CD4-positive, alpha-beta memory T cell (primary cell): ENCODE measurements around the gene MYO19. TPM values are rescaled to one million over a fixed set of nuclear protein-coding genes. Genes with fewer than 3 reads are reported as not detected.

Experiments used
- CTCF ChIA-PET: fragments of 350-600 bp; sonication (Branson Sonifier 250); formaldehyde crosslinking; loops from one replicate; lab custom pipeline; 2021; ENCODE audit warnings: inconsistent platforms; ENCODE audit not compliant: partially characterized antibody; lab: Charles Lee
- POLR2A ChIA-PET: fragments of 350-600 bp; sonication (Branson Sonifier 250); formaldehyde crosslinking; loops from one replicate; lab custom pipeline; 2021; ENCODE audit not compliant: partially characterized antibody; lab: Charles Lee
- DNase-seq, 5 donors: peaks; one replicate each; pipeline versions ENCODE4 v3.0.0 to v3.0.0-alpha.2; 2020 to 2022; ENCODE audit warnings: mixed read lengths in 1 of 5
- H3K27ac ChIP-seq: one replicate; pipeline ENCODE4 v1.7.0; 2013; ENCODE audit warnings: low read depth, low read length
- H3K27me3 ChIP-seq: 2 replicates; pipeline ENCODE4 v1.7.0; 2013; ENCODE audit warnings: mild to moderate bottlenecking, low read length, moderate library complexity; ENCODE audit not compliant: insufficient read depth
- H3K36me3 ChIP-seq: 2 replicates; pipeline ENCODE4 v1.7.0; 2013; ENCODE audit warnings: mild to moderate bottlenecking, low read length, moderate library complexity; ENCODE audit not compliant: insufficient read depth
- H3K4me1 ChIP-seq: 2 replicates; pipeline ENCODE4 v1.7.0; 2013; ENCODE audit warnings: mild to moderate bottlenecking, low read length, moderate library complexity; ENCODE audit not compliant: insufficient read depth
- H3K4me3 ChIP-seq, 2 donors: one replicate each; pipeline ENCODE4 v1.7.0; 2013; ENCODE audit warnings: low read length in 2 of 2, mild to moderate bottlenecking in 1 of 2
- H3K9me3 ChIP-seq, 2 donors: one replicate each; pipeline ENCODE4 v1.7.0; 2013; ENCODE audit warnings: low read length in 2 of 2, control low read depth in 1 of 2; ENCODE audit not compliant: control insufficient read depth in 1 of 2
- H3K27ac Mint-ChIP-seq, 7 donors: one replicate each; pipeline ENCODE4 v1.8.0; 2020 to 2021; ENCODE audit warnings: mixed read lengths in 7 of 7, mild to moderate bottlenecking in 6 of 7, inconsistent platforms in 3 of 7, moderate library complexity in 3 of 7
- H3K27me3 Mint-ChIP-seq, 2 donors: one replicate each; pipeline ENCODE4 v1.8.0; 2020 to 2021; ENCODE audit warnings: mixed read lengths in 2 of 2
- H3K36me3 Mint-ChIP-seq, 2 donors: one replicate each; pipeline ENCODE4 v1.8.0; 2020 to 2021; ENCODE audit warnings: mixed read lengths in 2 of 2, inconsistent platforms in 1 of 2, mild to moderate bottlenecking in 1 of 2
- H3K4me1 Mint-ChIP-seq, 4 donors: one replicate each; pipeline ENCODE4 v1.8.0; 2020 to 2021; ENCODE audit warnings: mixed read lengths in 4 of 4, mild to moderate bottlenecking in 1 of 4
- H3K4me3 Mint-ChIP-seq, 8 donors: one replicate each; pipeline ENCODE4 v1.8.0; 2020 to 2021; ENCODE audit warnings: mixed read lengths in 8 of 8, mild to moderate bottlenecking in 7 of 8, moderate library complexity in 6 of 8, inconsistent platforms in 3 of 8
- H3K9me3 Mint-ChIP-seq, 8 donors: one replicate each; pipeline ENCODE4 v1.8.0; 2020 to 2021; ENCODE audit warnings: mixed read lengths in 8 of 8, mild to moderate bottlenecking in 5 of 8, inconsistent platforms in 3 of 8, moderate library complexity in 1 of 8
- intact Hi-C: fragments of 100-400 bp; cut with micrococcal nuclease; formaldehyde crosslinking; loops from one replicate; pipeline ENCODE4 v1.15.1; 2023
- polyA plus RNA-seq, 2 donors: library from polyadenylated mRNA; unstranded; fragments of 300-500 nt; fragmentation: Illumina TruSeq; gene quantifications; one replicate each; pipeline ENCODE4 v1.2.3, GENCODE V29; 2021
- total RNA-seq, 2 experiments: library from RNA; stranded (reverse); gene quantifications; one replicate each; pipeline ENCODE4 v1.2.3, GENCODE V29; 2021

Gene MYO19
- total and polyA plus RNA-seq, 4 experiments from 2014 or later: 4.7 to 85.8 (median 43.3) TPM

GRCh38 chr17:36470499-36470898 lies 64.2 kb downstream of the MYO19 start:
- Mint-ChIP-seq H3K27me3 (peaks cover 19 to 31% of the 10 kb centered on the region in 2 donors), H3K4me3 (no peak overlapping the region)

DNA sequence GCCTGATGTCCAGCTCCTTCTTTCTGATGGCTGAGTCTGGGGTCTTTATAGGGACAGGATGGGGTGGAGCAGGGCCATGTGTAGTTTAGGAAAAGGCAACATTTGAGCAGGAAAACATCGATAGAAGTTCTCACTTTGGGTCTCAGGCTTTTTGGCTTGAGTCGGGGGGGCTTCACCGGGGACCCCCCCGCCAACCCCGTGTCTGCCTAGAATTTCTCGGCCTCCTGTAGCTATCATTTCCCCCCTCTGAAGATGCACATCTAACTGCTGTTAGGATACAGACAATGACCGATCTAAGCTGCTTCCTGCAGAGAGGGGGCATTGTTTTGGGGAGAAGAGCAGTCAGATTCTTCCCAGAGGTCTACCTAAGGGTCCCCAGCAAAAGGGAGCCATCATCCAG lies 64.9 kb downstream of the MYO19 start:
- no peaks in the 10 kb centered on the region for H3K4me1 Mint-ChIP-seq
- H3K9me3 ChIP-seq: no peaks in the 10 kb centered on the region
- no peaks in the 10 kb centered on the region for H3K36me3 Mint-ChIP-seq
- H3K27me3 Mint-ChIP-seq: peaks cover 24 to 39% of the 10 kb centered on the region in 2 donors
- ChIA-PET POLR2A (no interaction called here), CTCF (no interaction called here)
- intact Hi-C loops: no loop called here
- no peak overlapping the region for H3K4me3 ChIP-seq
- peaks cover 0 to 2% (median 0%) of the 10 kb centered on the region in 8 donors for H3K9me3 Mint-ChIP-seq
- no peaks in the 10 kb centered on the region for H3K4me1 ChIP-seq
- no peak overlapping the region for H3K27ac Mint-ChIP-seq
- DNase-seq: no peak
- H3K27ac ChIP-seq: no peak overlapping the region
- no peaks in the 10 kb centered on the region for H3K36me3 ChIP-seq
- H3K4me3 Mint-ChIP-seq: no peak overlapping the region
- H3K27me3 ChIP-seq: peaks cover 6% of the 10 kb centered on the region

More at GRCh38 chr17:36470499-36470898, 64.2 kb downstream of the MYO19 start:
- ChIA-PET CTCF (no interaction called here), POLR2A (no interaction called here)
- Histone ChIP-seq H3K27ac (no peak overlapping the region), H3K27me3 (peaks cover 6% of the 10 kb centered on the region), H3K9me3 (no peaks in the 10 kb centered on the region), H3K4me1 (no peaks in the 10 kb centered on the region), H3K4me3 (no peak overlapping the region), H3K36me3 (no peaks in the 10 kb centered on the region)
- Mint-ChIP-seq H3K4me1 (no peaks in the 10 kb centered on the region), H3K9me3 (peaks cover 0 to 2% (median 0%) of the 10 kb centered on the region in 8 donors), H3K27ac (no peak overlapping the region), H3K36me3 (no peaks in the 10 kb centered on the region)
- DNase-seq: no peak
- intact Hi-C loops: no loop called here

- CTCF ChIA-PET: no interaction called here
These were observed 65.6 kb downstream of the MYO19 start for GRCh38 chr17:36468903-36469635.

GRCh38 chr17:36464765-36465088 lies 69.9 kb downstream of the MYO19 start:
- no peak overlapping the region for H3K27ac ChIP-seq
- H3K4me3 ChIP-seq: no peak overlapping the region
- Mint-ChIP-seq H3K27ac (no peak overlapping the region), H3K4me3 (no peak overlapping the region), H3K4me1 (no peaks in the 10 kb centered on the region), H3K27me3 (peaks cover 38 to 50% of the 10 kb centered on the region in 2 donors), H3K36me3 (no peaks in the 10 kb centered on the region), H3K9me3 (peaks cover 0 to 4% (median 0%) of the 10 kb centered on the region in 8 donors)
- no peaks in the 10 kb centered on the region for H3K9me3 ChIP-seq
- H3K36me3 ChIP-seq: no peaks in the 10 kb centered on the region
- no peaks in the 10 kb centered on the region for H3K4me1 ChIP-seq
- intact Hi-C loops: no loop called here
- ChIA-PET POLR2A (no interaction called here), CTCF (no interaction called here)
- no peak for DNase-seq
- H3K27me3 ChIP-seq: peaks cover 6% of the 10 kb centered on the region

More at GRCh38 chr17:36468903-36469635, 65.6 kb downstream of the MYO19 start:
- no peak for DNase-seq
- POLR2A ChIA-PET: no interaction called here
- H3K27me3 ChIP-seq: peaks cover 6% of the 10 kb centered on the region
- H3K4me3 Mint-ChIP-seq: no peak overlapping the region
- H3K36me3 Mint-ChIP-seq: no peaks in the 10 kb centered on the region
- no peaks in the 10 kb centered on the region for H3K4me1 Mint-ChIP-seq
- H3K4me3 ChIP-seq: no peak overlapping the region
- intact Hi-C loops: no loop called here
- peaks cover 0 to 2% (median 0%) of the 10 kb centered on the region in 8 donors for H3K9me3 Mint-ChIP-seq
- H3K36me3 ChIP-seq: no peaks in the 10 kb centered on the region
- H3K9me3 ChIP-seq: no peaks in the 10 kb centered on the region
- no peak overlapping the region for H3K27ac ChIP-seq
- H3K27me3 Mint-ChIP-seq: peaks cover 26 to 36% of the 10 kb centered on the region in 2 donors
- no peaks in the 10 kb centered on the region for H3K4me1 ChIP-seq
- H3K27ac Mint-ChIP-seq: no peak overlapping the region

DNA sequence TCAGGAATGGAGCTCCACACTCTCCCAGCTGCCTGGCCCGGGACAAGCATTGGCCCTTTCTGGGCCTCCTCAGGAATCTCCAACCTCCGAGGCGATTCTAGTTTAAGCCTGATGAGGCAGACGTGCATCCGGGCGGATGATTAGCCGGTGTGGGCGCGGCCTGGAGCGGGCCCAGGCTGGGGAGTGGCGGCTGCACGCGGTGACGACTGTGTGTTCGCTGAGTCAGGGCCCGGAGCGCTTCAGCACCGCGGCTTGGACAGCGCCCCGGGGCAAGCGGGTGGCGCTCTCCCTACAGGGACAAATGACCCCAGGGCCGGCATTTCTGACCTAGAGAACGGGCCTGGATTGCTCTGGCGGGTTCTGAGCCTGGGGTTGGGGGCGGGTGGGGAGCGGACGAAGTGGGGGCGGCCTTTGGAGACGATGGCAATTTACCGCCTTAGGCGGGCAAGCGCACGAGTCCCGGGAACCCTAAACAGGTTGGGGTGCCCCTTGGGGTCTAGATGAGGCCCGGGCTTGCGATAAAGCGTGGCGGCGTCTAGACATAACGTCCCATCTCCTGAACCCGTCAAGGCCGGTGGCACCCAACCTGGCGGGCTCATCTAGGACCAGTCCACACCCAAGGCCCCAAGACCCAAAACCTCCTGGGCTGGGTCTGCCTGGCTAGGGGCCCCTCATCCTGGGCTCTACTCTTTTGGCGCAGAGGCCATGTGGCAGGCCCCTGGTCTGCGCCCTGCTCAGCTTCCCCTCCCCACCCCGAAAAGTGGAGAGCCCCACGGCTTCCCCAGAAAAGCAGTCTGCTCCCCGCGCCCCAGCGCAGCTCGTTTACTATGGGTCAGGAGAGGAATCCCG lies 70.5 kb downstream of the MYO19 start:
- DNase-seq: peak; percentile 16 to 55 (median 25)
- Histone ChIP-seq H3K27ac (no peak overlapping the region), H3K9me3 (no peaks in the 10 kb centered on the region), H3K4me3 (no peak overlapping the region), H3K36me3 (no peaks in the 10 kb centered on the region), H3K4me1 (no peaks in the 10 kb centered on the region), H3K27me3 (peaks cover 10% of the 10 kb centered on the region)
- H3K27ac Mint-ChIP-seq: no peak overlapping the region
- H3K4me1 Mint-ChIP-seq: no peaks in the 10 kb centered on the region
- ChIA-PET POLR2A (no interaction called here), CTCF (no interaction called here)
- H3K36me3 Mint-ChIP-seq: no peaks in the 10 kb centered on the region
- intact Hi-C loops: no loop called here
- H3K4me3 Mint-ChIP-seq: no peak overlapping the region
- H3K9me3 Mint-ChIP-seq: peaks cover 0 to 4% (median 0%) of the 10 kb centered on the region in 8 donors
- H3K27me3 Mint-ChIP-seq: peaks cover 40 to 52% of the 10 kb centered on the region in 2 donors

DNA sequence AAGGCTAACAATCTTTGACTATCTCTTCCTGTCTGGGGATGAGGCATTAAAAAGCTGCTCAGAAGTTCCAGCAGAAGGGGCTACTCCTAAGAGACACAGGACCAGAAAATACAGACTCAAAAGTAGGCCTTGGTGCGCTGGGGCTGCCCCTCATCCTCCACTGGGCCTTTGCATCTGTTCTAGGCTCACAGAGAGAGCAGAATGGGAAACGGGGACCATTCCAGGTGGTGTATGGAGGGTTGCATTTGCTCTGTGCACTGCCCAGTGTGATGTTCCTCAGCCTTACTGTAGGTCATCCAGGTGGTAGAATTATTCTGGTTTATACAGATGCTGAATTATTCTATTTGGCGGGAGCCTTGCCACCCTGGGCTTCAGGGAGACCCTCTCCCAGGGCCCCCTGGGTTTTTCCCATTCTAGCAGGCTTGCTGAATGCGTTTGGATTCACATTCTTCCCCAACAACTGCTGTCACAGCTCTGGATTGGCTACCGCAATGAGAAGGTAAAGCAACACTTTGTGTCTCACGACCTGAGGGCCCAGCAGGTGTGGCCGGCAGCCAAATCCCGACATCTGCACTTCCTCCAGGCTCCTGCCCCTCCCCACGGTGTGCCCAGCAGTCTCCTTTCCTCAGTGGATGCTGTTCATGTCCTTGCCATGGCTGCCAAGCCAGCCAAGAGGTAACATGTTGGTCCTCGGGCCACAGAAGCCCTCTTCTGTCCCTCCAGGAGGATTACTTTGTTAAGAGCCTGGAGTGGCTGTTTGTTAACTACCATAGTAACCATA lies 73.1 kb downstream of the MYO19 start:
- CTCF ChIA-PET: no interaction called here
- Histone ChIP-seq H3K4me1 (no peaks in the 10 kb centered on the region), H3K9me3 (no peaks in the 10 kb centered on the region), H3K4me3 (no peak overlapping the region), H3K27me3 (peaks cover 4% of the 10 kb centered on the region), H3K27ac (no peak overlapping the region), H3K36me3 (no peaks in the 10 kb centered on the region)
- no peak for DNase-seq
- H3K27me3 Mint-ChIP-seq: peaks cover 33 to 42% of the 10 kb centered on the region in 2 donors
- POLR2A ChIA-PET: no interaction called here
- intact Hi-C loops: no loop called here
- H3K4me1 Mint-ChIP-seq: no peaks in the 10 kb centered on the region
- no peak overlapping the region for H3K4me3 Mint-ChIP-seq
- no peak overlapping the region for H3K27ac Mint-ChIP-seq
- H3K36me3 Mint-ChIP-seq: no peaks in the 10 kb centered on the region
- peaks cover 0 to 3% (median 0%) of the 10 kb centered on the region in 8 donors for H3K9me3 Mint-ChIP-seq
